Activated gamma-delta T cell treated with anti-CD3 and anti-CD28 coated beads, Interleukin-2, amount 50 U/mL, for 16 hours (primary cell): ENCODE measurements around the gene TUBA1B.
"Not testable (repeated sequence)": the region's sequence is repeated elsewhere in the genome, so short reads cannot be mapped to it uniquely, and the experiment has no call there.

Experiments
- DNase-seq: peaks from one replicate; pipeline ENCODE4 v3.0.0-alpha.2; 2020; ENCODE audit warnings: low read depth

TUBA1B gene

DNA sequence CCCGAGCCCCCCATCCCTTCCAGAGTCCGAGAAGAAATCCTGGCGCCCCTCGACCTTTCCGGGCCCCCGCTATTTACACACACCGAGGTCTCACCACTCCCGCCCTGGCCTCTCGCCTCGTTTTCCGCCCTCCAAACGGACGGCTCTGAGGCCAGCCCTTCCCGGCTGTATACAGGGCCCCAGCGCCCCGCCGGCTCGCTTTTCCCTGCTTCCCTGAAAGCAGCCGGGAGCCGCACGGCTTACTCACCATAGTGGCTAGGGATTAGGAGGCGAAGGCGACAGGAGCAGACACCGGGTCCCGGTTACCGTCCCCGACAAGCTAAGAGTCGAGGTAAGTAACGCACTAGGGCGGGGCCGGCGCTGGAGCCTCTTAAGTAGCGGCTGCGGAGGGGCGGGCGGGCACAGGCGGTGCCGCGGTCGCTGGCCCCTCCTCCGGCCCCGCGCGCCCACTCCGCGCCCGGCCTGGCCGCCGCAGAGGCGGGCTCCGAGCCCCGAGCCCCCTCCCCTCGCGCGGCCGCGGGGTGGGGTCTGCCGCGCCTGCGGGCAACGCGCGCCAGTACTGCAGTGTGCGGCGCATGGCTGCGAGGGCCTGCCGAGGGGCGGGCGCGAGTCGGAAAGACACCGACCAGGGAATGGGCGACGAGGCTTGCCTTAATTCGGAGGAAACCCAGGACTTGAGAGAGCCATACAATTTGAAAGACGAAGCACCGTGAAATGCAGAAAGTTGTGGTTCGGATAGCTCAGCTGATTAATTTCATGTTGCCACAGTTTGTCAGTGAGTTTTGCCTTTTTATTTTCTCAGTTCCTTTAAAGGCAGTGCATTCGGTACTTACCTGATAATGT, at the start of gene TUBA1B:
Gene TUBA1B (minus strand): TSS at position 345 of the 843 bp plus-strand sequence. CDS start 95 bp downstream, at position 250.
- DNase-seq: peak; percentile 82

- DNase-seq: no peak
Measured at GRCh38 chr12:49174218-49174617, 43.0 kb upstream of the TUBA1B start.

DNA sequence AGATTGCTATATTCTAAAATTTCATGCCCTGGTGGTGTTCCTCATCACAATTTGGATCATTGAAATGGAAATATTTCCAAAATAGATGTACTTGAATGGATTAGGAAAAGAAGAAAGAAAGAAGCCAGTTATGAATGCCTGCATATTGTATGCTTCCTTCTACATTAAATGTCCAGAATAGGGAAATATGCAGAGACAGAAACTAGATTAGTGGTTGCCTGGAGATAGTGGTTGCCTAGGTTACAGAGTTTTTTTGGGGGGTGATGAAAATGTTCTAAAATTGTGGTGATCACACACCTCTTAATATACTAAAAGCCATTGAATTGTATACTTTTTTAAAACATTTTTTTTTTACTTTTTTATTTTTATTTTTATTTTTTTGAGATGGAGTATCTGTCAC, 39.7 kb upstream of the TUBA1B start:
- DNase-seq: no peak

DNA sequence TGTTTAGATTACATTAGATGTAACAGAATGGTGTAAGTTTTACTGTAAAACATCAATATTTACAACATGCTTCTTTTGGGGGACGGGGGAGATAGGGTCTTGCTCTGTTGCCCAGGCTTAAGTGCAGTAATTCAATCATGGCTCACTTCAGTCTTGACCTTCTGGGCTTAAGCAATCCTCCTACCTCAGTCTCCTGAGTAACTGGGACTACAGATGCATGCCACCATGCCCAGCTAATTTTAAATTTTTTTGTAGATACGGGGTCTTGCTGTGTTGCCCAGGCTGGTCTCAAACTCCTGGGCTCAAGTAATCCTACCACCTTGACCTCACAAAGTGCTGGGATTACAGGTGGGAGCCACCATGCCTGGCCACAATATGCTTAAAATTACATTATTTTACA, 33.9 kb upstream of the TUBA1B start:
- DNase-seq: no peak

DNA sequence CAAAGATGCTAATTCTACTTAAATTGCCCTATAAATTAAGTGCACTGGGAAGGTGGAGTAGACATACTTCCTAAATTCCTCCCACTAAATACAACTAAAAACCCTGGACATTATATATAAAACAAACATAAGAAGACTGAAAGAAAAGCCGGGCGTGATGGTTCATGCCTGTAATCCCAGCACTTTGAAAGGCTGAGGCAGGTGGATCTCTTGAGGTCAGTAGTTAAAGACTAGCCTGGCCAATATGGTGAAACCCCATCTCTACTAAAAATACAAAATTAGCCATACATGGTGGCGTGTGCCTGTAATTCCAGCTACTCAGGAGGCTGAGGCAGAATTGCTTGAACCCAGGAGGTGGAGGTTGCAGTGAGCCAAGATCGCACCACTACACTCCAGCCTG, 30.7 kb upstream of the TUBA1B start:
- DNase-seq: not testable (repeated sequence)

DNA sequence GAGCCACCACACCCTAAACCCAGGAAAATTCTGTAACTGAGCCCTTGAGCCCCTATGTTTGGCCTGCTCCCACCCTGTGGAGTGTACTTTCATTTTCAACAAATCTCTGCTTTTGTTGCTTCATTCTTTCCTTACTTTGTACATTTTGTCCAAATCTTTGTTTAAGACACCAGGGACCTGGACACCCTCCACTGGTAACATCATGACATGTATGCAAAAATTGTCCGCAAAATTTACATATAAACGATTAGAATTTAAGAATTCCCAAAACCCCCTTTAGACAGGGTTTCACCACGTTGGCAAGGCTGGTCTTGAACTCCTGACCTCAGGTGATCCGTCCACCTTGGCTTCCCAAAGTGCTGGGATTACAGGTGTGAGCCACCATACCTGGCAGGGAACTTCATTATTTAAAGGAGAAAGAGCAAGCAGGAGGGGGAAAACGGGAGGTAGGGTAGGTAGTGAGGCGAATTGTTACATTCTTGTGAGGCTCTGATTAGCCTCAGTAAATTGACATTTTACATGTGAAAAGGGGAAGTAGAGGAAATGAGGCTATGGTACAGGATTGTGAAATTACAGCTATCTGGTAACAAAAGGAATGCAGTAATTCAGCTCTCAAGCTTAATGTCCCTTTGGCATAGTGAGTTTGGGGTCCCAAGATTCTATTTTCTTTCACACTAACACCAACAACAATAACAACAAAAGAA, 30.0 kb upstream of the TUBA1B start:
- DNase-seq: no peak

GRCh38 chr12:49160399-49160798, 29.2 kb upstream of the TUBA1B start:
- no peak for DNase-seq

DNA sequence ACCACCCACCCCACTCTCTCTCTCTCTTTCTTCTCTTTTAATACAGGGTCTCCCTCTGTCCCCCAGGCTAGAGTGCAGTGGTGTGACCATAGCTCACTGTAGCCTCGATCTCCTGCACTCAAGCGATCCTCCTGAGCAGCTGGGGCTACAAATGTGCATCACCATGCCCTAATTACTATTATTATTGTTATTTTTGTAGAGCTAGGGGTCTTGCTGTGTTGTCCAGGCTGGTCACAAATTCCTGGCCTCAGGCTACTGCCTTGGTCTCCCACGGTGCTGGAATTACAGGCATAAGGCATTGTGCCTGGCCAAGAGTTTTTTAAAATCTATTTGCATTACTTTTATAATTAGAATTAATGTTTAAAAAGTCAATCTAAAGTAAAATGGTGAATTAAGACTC, 23.0 kb upstream of the TUBA1B start:
- DNase-seq: no peak

GRCh38 chr12:49147384-49147783, 16.2 kb upstream of the TUBA1B start:
- DNase-seq: no peak

DNA sequence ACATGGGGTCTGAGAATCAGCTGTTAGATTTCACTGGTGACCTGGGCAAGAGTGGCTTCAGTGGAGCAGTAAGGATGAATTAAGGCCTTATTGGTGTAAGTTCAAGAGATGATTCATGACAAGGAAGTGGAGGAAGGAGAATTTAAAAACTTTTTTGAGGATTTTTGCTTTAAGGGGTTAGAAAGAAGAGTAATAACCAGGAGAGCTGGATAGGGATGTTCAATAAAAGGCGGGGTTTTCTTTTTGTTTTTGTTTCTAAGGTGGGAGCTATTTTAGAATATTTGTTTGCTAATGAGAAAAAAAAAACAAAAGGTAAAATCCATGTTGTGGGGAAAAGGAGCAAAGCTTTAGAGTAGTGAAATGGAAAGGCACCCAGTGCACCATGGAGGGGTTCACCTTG, 15.2 kb upstream of the TUBA1B start:
- no peak for DNase-seq

GRCh38 chr12:49144384-49144783, 13.2 kb upstream of the TUBA1B start:
- no peak for DNase-seq

DNA sequence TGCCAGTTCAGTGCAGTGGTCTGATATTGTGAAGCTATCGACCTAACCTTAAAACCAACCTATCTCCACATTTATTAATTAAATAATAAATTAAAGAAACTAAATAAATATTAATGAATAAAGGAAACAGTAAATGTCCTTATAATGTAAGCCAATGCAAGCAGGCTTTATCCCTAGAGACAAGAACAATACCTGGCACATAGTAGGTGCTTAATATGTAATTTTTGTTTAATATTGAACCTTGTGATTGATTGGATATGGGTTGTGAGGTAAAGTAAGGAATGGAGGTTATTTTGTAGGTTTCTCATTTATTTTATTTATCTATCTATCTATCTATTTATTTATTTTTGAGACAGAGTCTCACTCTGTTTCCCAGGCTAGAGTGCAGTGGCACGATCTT, 7.8 kb upstream of the TUBA1B start:
- DNase-seq: no peak

DNA sequence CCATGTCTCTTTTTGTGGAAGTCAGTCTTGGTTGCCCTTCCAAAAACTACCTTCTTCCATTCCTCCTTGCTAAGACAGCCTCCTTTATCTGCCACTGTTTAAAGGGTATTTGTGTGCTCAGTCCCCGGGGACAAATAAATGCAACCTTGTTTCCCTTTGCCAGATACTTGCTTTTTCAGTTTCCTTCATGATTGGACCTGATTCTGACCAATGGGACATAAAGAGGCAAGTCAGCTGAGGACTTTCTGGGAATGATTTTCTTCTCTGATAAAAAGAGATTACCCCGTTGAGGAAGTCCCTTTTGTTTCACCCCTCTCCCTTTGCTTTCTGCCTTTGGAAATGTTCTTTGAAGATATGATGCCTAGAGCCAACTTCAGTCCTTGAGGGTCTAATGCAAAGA, 7.4 kb upstream of the TUBA1B start:
- DNase-seq: no peak

- no peak for DNase-seq
Measured at GRCh38 chr12:49137476-49137875, 6.3 kb upstream of the TUBA1B start.

DNA sequence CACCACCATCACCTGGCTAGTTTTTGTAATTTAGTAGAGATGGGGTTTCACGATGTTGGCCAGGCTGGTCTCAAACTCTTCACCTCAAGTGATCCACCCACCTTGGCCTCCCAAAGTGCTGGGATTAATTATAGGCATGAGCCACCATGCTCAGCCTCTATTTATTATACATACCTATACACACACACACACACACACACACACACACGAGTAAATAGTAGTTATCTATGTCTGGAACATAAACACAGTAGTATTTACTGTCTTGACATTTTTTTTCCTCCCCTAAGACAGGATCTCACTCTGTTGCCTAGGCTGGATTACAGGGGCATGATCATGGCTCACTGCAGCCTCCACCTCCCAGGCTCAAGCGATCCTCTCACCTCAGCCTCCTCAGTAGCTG, 5.8 kb upstream of the TUBA1B start:
- DNase-seq: not testable (repeated sequence)

DNA sequence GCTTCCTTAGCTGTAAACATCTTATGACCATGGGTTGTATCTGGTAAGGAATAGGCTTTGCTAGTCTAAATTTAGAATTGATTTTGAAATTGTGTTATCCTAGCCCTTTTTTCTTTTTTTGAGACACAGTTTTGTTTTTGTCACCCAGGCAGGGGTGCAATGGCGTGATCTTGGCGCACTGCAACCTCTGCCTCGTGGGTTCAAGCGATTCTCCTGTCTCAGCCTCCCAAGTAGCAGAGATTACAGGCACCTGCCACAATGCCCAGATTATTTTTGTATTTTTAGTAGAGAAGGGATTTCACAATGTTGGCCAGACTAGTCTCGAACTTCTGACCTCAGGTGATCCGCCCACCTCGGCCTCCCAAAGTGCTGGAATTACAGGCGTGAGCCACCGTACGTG, 2.4 kb upstream of the TUBA1B start:
- DNase-seq: no peak

DNA sequence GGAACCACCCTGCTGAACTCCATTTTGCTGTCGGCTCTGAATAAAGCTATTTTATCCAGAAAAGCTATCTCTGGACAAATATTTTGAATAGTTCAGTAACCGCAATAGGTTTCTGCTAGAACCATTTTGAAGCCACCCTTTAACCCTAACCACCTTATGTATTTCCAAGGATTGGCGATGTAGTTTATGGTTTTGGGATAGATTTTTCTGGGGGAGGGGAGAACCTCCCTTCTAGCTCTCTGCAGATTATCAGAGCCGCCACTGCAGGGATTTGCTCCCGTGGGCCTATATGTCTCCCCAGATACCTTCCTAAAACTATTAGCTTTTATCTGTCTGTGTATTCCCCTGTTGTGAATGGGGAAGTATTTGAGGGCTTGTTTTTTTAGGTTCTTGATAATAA, 1.8 kb upstream of the TUBA1B start:
- DNase-seq: no peak

GRCh38 chr12:49131894-49132461, 783 bp upstream of the TUBA1B start:
- no peak for DNase-seq

GRCh38 chr12:49130151-49131050, 794 bp downstream of the TUBA1B start:
- peak; percentile 82 for DNase-seq

GRCh38 chr12:49129332-49130150, 1.7 kb downstream of the TUBA1B start:
- no peak for DNase-seq

DNA sequence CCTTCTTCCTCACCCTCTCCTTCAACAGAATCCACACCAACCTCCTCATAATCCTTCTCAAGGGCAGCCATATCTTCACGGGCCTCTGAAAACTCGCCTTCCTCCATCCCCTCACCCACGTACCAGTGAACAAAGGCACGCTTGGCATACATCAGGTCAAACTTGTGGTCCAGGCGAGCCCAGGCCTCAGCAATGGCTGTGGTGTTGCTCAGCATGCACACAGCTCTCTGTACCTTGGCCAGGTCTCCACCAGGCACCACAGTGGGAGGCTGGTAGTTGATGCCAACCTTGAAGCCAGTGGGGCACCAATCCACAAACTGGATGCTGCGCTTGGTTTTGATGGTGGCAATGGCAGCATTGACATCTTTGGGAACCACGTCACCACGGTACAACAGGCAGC, 3.2 kb downstream of the TUBA1B start:
- not testable (repeated sequence) for DNase-seq
